HFFc6 (cell line): ENCODE results near the gene AFDN. TPM values are rescaled to one million over a fixed set of nuclear protein-coding genes. Genes with fewer than 3 reads are reported as not detected.

Experiments used
- DNase-seq: peaks from one replicate; pipeline ENCODE4 v3.0.0-alpha.2; 2018
- H3K27ac Mint-ChIP-seq: 2 replicates; pipeline ENCODE4 v1.8.0; 2020; ENCODE audit warnings: mild to moderate bottlenecking, mixed read lengths
- H3K27me3 Mint-ChIP-seq: 2 replicates; pipeline ENCODE4 v1.8.0; 2021; ENCODE audit warnings: mild to moderate bottlenecking, moderate library complexity, mixed read lengths; ENCODE audit not compliant: insufficient read depth
- H3K36me3 Mint-ChIP-seq: 2 replicates; pipeline ENCODE4 v1.8.0; 2021; ENCODE audit warnings: low read depth, mixed read lengths
- H3K4me1 Mint-ChIP-seq: 2 replicates; pipeline ENCODE4 v1.8.0; 2020; ENCODE audit warnings: low read depth, mixed read lengths
- H3K4me3 Mint-ChIP-seq: 2 replicates; pipeline ENCODE4 v1.8.0; 2020; ENCODE audit warnings: mild to moderate bottlenecking, moderate library complexity, mixed read lengths
- H3K9me3 Mint-ChIP-seq: 2 replicates; pipeline ENCODE4 v1.8.0; 2020; ENCODE audit warnings: mild to moderate bottlenecking, mixed read lengths
- CTCF ChIP-seq: fragments of 200-600 bp; sonication (generic); IDR thresholded peaks from 2 replicates; pipeline ENCODE4 v1.5.0; 2021; ENCODE audit warnings: antibody characterized with exemption, mild to moderate bottlenecking
- total RNA-seq, 6 experiments: library from RNA; stranded (reverse); fragmentation: NEBNext Ultra II Directional; extraction: Animal tissue kit (Norgen Biotek cat#: 25700); gene quantifications; 2 replicates in 1 of 6; 3 replicates in 5 of 6; pipeline ENCODE4 v1.2.3, GENCODE V29; 2021

AFDN gene
- total RNA-seq, 6 experiments from 2014 or later: 16.1 to 20.3 (median 17.4) TPM

- H3K9me3 Mint-ChIP-seq: no peaks in the 10 kb centered on the region; the same call in 1 of the 2 replicates
- H3K4me3 Mint-ChIP-seq: no peak overlapping the region
- H3K36me3 Mint-ChIP-seq: no peaks in the 10 kb centered on the region
- H3K27me3 Mint-ChIP-seq: peaks cover 12% of the 10 kb centered on the region
- TF ChIP-seq CTCF: no peak
- DNase-seq: no peak
- H3K27ac Mint-ChIP-seq: no peak overlapping the region
- peaks cover 6% of the 10 kb centered on the region; the same call in 1 of the 2 replicates for H3K4me1 Mint-ChIP-seq
Observed at GRCh38 chr6:167980911-167981580, 154.3 kb downstream of the AFDN start.

- no peak overlapping the region for H3K4me3 Mint-ChIP-seq
- H3K36me3 Mint-ChIP-seq: no peaks in the 10 kb centered on the region
- no peak overlapping the region for H3K27ac Mint-ChIP-seq
- H3K9me3 Mint-ChIP-seq: no peaks in the 10 kb centered on the region; the same call in 1 of the 2 replicates
- no peak for TF ChIP-seq CTCF
- no peak for DNase-seq
- H3K4me1 Mint-ChIP-seq: peaks cover 6% of the 10 kb centered on the region; the same call in 1 of the 2 replicates
- peaks cover 12% of the 10 kb centered on the region for H3K27me3 Mint-ChIP-seq
Observed at GRCh38 chr6:167981916-167982462, 155.3 kb downstream of the AFDN start.

GRCh38 chr6:167984144-167984719 is 157.5 kb downstream of the AFDN start:
- H3K27me3 Mint-ChIP-seq: peaks cover 7% of the 10 kb centered on the region
- no peak for TF ChIP-seq CTCF
- H3K36me3 Mint-ChIP-seq: peaks cover 4% of the 10 kb centered on the region; the same call in 1 of the 2 replicates
- peaks cover 6% of the 10 kb centered on the region; the same call in 1 of the 2 replicates for H3K4me1 Mint-ChIP-seq
- DNase-seq: no peak
- H3K4me3 Mint-ChIP-seq: no peak overlapping the region
- H3K27ac Mint-ChIP-seq: no peak overlapping the region
- peaks cover 11% of the 10 kb centered on the region for H3K9me3 Mint-ChIP-seq

GRCh38 chr6:167984876-167985604 is 158.3 kb downstream of the AFDN start:
- Mint-ChIP-seq H3K27ac (no peak overlapping the region), H3K27me3 (peaks cover 5% of the 10 kb centered on the region), H3K9me3 (peaks cover 16% of the 10 kb centered on the region), H3K4me1 (peaks cover 6% of the 10 kb centered on the region; the same call in 1 of the 2 replicates), H3K4me3 (no peak overlapping the region), H3K36me3 (peaks cover 4% of the 10 kb centered on the region; the same call in 1 of the 2 replicates)
- DNase-seq: no peak
- no peak for TF ChIP-seq CTCF

GRCh38 chr6:167985911-167986595 is 159.3 kb downstream of the AFDN start:
- H3K27me3 Mint-ChIP-seq: peaks cover 2% of the 10 kb centered on the region
- peaks cover 4% of the 10 kb centered on the region; the same call in 1 of the 2 replicates for H3K36me3 Mint-ChIP-seq
- H3K4me3 Mint-ChIP-seq: no peak overlapping the region
- H3K27ac Mint-ChIP-seq: no peak overlapping the region
- H3K9me3 Mint-ChIP-seq: peaks cover 19% of the 10 kb centered on the region
- peaks cover 6% of the 10 kb centered on the region; the same call in 1 of the 2 replicates for H3K4me1 Mint-ChIP-seq
- TF ChIP-seq CTCF: no peak
- no peak for DNase-seq
